GM19351 (cell line): ENCODE results near the gene PLSCR5.
A peak's percentile ranks its signal among the peaks of the same experiment; 100 is the strongest.

Experiments used
- ATAC-seq: cut with Tn5 transposase; IDR thresholded peaks from one replicate; pipeline ENCODE4 v1.9.1; 2021; ENCODE audit warnings: mild to moderate bottlenecking, moderate library complexity; ENCODE audit not compliant: unreplicated experiment

The PLSCR5 gene, protein sequence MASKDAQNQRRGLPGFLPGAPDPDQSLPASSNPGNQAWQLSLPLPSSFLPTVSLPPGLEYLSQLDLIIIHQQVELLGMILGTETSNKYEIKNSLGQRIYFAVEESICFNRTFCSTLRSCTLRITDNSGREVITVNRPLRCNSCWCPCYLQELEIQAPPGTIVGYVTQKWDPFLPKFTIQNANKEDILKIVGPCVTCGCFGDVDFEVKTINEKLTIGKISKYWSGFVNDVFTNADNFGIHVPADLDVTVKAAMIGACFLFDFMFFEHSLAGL

GRCh38 chr3:146605106-146605505, at the start of gene PLSCR5:
Gene PLSCR5, minus strand, starts transcription at chr3:146605346. Its CDS starts 134 bp downstream, at chr3:146605212.
- no peak for ATAC-seq

DNA sequence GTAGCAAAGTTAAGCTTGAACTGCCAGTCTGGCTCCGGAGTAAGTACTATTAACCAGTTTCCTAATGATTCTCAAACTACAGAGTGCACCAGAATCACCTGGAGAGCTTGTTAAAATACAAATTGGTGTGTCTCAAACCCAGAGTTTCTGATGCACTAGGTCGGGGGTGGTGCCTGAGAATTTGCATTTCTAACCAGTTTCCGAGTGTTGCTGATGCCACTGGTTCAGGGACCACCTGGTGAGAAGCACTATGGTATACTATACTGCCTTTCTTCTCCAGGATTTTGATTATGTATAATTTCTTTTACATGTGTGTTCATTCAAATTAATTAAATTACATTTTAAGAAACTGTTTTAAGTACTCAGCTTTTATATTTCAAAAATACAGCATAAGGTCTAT, 48.8 kb upstream of the PLSCR5 start:
- ATAC-seq: no peak

DNA sequence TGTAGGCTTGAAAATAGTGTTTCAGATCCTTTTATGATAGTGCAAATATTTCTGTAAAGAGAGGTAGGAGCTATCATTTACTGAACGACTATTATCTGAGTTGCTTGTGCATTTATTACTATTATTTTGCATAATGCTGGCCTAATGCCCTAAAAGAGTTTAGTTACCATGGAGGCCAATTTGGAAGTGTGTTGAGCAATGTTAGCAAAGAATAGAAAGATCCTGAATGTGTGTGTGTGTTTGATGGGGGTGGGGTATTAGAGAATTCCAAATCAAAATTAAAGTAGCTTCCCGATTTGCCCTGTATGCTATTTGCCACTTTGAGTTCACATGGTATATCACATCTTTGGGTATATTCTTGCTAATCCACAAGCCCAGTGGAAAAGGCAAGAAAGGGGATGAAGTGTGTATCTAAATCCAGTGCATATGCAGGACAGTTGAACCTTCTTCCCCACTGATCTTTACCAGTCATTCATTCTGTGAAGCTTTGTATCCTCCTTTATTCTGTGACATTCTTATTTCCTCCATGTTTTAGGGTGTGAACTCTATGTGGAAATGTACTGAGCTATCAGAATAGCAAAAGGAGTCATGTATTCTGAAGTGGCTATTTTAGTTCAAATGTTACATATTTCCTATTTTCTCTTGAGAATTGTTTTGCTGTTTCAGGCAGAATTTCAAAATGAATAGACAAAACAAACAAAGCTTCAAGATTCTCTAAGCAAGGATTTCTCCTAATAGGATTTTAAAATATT, 45.7 kb upstream of the PLSCR5 start:
- ATAC-seq: no peak

GRCh38 chr3:146646261-146646660, 41.1 kb upstream of the PLSCR5 start:
- ATAC-seq: no peak

DNA sequence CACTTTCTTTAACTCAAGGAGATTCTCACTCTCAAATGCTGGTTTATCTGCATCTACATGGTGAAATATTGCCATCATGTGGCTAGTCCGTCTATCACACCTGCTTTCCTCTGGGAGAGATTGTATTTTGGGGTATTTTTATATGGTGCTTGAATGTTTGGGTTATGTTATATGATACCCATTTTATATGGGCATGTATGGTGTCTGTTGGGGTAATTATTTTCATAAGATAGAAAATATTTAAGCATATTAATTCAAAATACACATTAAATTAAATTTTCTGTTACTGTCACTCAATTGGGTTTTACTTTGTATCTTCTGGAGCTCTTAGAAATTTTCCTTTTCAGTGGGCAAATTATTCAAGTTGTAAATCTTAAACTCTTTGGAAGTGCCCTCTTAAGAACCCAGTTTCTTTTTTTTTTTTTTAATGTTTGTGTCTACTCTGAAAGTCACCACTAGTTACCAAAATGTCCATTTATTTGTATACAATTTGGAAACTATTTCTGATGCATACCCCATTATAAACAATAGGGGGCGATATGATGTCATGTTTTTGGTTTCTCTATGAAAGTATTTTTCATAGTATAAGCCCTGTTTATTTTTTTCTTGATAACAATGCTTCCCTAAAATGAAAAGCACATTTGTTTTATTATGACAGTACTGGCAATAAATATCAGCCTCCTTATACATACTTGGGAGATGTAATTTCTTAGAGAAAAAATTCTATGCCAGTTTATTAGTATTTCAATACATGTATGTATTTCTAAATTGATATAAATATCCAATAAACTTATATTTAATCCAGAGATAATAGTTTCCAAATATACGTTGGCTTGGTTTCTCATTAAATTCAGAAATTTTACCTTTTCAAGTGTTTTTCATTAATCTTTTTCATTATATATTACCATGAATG, 36.1 kb upstream of the PLSCR5 start:
- ATAC-seq: peak; percentile 82

GRCh38 chr3:146640361-146640760, 35.2 kb upstream of the PLSCR5 start:
- no peak for ATAC-seq

- ATAC-seq: no peak
Observed at GRCh38 chr3:146638718-146639117, 33.6 kb upstream of the PLSCR5 start.

DNA sequence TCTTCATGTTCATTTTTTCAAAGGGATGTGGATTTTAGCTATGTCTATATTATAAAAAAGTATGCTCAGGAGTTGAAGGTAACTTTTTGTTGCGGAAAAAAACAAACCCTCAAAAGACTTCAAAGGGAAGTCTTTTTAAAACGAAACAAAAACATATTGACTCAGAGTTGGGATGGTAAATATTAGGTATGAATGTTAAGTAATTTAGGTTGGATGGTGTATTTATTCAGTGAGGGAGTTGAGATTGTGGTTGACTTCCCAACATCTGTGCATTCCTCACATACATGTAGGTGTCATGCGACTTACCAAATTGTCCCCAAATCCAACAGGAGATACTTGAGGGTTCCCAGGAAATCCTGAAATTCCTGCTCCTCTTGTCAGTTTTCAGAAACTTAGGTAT, 32.7 kb upstream of the PLSCR5 start:
- ATAC-seq: no peak

DNA sequence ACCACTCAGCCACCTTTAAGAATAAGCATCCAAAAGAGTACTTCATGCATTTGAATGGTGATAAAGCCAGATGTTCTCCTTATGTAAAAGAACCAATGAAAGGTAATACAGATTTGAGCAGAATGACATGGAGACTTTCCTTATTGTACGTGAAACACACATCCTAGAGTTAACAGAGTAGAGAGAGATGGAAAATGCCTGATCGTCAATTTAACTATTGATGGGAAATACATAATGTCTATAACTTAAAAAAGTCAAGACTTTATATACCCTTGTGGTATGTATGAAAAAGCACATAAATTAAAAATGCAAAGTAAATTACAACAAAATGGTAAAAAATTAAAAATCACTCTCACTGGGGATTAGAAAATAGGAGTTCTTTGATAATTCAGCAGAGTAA, 31.7 kb upstream of the PLSCR5 start:
- no peak for ATAC-seq

DNA sequence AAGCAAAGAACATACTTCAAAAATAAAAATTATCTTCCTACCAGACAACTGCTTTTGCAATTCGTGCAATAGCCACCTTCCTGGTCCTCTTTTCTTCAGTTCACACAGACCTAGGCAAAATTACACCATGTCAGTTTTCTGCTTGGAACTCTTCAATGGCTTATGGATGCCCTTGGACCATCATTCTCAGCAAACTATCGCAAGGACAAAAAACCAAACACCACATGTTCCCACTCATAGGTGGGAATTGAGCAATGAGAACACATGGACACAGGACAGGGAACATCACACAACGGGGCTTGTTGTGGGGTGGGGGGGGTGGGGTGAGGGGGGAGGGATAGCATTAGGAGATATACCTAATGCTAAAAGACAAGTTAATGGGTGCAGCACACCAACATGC, 29.2 kb upstream of the PLSCR5 start:
- no peak for ATAC-seq

- ATAC-seq: no peak
Observed at GRCh38 chr3:146628671-146629070, 23.5 kb upstream of the PLSCR5 start.

DNA sequence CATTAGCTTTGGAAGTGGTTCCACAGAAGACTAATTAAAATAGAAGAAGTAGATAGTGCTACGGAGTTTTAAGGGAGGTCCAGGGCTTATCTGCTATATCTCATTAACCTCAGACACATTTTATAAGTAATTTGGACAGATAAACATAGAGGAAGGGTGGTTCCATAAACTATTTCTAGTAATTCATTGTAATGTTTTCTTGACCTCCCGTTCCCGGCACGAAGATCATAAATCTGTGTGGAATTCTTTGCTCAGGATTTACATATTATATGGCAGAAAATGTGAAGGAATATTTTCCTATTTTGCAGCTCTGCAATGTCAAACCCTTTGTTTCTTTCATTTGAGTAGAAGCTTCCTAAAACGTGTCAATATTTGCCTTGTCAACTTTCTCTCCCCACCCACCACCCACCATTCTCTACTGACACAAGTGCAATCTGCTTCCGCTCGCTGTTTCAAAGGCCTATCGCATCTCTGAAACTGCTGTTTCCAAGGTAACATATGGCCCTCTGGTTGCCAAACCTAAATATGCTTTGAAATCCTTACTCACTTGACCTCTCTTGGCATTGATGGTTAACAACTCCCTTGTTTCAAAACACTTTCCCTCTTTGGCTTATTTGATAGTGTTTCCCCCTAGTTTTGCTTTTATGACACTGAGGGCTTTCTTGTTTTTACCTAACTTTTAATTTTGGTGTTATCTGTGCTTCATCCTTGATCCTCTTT, 21.4 kb upstream of the PLSCR5 start:
- no peak for ATAC-seq

DNA sequence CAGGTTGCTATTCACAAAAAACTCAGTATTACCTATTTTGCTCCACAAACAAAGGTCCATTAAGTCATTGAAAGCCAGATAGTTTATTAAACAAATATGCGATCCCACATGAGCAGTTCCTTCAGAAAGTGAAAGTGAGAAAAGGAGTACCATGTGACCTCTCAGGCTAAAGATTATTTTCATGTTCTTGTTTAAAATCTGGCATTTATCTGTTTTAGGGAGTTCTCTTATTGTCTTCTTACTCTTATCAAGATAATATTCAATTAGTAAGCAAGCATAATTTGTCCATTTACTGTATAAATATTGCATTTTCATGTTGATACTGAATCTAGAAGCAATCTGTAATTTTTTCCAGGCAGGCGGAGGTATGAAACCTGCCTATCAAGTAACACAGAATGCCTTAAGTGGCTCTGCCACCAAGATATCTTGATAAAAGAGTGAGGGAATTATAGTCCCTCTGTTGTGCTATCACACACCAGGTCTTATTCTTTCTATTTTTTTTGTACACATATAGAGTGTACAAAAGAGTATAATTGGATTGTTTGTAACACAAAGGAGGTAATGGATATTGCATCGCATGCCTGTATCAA, 20.1 kb upstream of the PLSCR5 start:
- peak; percentile 69 for ATAC-seq

GRCh38 chr3:146621723-146622122, 16.6 kb upstream of the PLSCR5 start:
- ATAC-seq: no peak

DNA sequence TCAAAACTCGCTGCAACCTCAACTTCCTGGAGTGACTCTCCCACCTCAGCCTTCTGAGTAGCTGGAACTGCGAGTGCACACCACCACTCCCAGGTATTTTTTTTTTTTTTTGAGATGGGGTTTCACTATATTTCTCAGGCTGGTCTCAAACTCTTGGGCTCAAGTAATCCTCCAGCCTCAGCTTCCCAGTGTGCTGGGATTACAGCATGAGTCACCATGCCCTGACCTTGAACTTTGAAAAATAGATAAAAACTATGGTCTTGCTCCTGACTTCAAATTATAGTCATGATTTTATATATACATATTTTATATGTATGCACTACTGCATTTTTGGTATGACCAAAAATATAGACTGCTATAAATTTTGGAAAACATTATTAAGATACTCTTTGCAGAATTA, 6.9 kb upstream of the PLSCR5 start:
- no peak for ATAC-seq

- ATAC-seq: no peak
Observed at GRCh38 chr3:146611096-146611495, 6.0 kb upstream of the PLSCR5 start.

DNA sequence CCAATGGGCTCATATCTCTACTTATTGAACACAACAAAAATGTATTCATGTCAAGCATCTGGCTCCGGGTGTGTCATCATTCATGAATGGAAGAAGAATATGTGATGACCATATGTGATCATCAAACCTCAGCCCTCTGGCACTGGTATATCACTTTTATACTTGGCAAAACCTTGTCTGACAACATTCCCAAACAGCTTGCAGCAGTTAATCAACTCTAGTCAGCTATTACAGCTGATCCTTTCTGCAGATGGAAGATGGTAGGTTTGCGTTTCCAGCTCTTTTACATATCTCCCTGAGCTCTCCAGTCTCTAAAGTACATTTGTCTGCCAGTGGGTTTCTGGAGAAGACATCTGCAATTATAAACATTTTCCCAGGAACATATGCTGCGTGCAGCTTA, 6.6 kb downstream of the PLSCR5 start:
- ATAC-seq: no peak

DNA sequence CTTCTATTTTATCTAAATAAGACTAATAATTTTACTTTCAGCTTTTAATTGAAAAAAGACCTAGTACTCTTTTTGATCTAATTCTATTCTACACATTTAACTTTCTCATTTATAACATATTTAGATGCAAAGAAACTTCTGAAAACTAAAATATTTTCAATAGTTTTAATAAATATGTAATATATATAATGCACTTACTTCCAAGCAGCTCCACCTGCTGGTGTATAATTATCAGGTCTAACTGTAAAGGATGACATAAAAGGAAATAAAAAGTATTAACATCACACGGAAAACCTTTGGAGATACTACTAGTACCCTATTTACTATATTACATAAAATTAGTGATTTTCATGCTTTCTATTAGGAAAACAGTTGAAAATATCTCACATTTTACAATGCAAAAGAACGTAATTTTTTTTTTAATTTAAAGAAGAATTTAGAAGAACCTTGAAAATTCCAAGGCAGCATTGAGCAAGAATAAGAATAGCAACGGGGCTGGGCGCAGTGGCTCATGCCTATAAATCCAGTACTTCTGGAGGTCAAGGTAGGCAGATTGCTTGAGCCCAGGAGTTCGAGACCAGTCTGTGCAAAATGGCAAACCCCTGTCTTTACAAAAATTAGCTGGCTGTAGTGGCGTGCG, 10.2 kb downstream of the PLSCR5 start:
- ATAC-seq: no peak

GRCh38 chr3:146593776-146594175, 11.4 kb downstream of the PLSCR5 start:
- ATAC-seq: no peak

- no peak for ATAC-seq
Observed at GRCh38 chr3:146590521-146590920, 14.6 kb downstream of the PLSCR5 start.
